ENCODE results near the gene FLRT3. TPM values are rescaled to one million over a fixed set of nuclear protein-coding genes. Genes with fewer than 3 reads are reported as not detected.

FLRT3 gene
- total RNA-seq, 1 experiment from 2014 or later = 2.1 TPM

DNA sequence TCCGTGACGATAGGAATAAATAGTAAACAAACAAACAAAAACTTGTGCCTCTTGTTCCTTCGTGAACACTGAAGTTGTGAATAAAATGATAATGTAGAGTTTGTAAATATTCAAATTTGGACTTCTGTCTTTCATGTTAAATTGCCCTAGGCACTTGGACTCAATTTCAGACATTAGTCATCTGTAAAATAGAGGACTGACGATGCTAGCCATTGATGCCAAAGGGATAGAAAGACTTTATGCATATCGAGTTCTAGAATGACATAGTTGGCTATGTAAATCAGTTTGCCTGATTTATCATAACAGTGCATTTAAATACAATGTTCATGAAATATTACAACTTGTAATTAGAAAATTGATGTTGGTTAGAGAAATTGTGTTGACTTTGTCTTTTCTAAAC is 45.9 kb upstream of the FLRT3 start:
- Histone ChIP-seq H3K9ac (ENCODE audit: extremely low read depth, insufficient read length, low read length) (no peak overlapping the region), H2AK5ac (ENCODE audit: insufficient read length, low read length) (no peak overlapping the region), H3K23ac (ENCODE audit: insufficient read length, low read depth, low read length) (no peak overlapping the region), H3T11ph (ENCODE audit: low read length) (no peak overlapping the region), H3K23me2 (ENCODE audit: insufficient read length, low read depth, low read length, poor library complexity, severe bottlenecking) (no peaks in the 10 kb centered on the region), H4K91ac (ENCODE audit: insufficient read length, low read depth, low read length) (no peak overlapping the region), H3K79me1 (ENCODE audit: insufficient read depth, low read depth, low read length, poor library complexity, severe bottlenecking) (no peaks in the 10 kb centered on the region), H3K9me3 (ENCODE audit: control insufficient read depth, low read depth, low read length) (no peaks in the 10 kb centered on the region), H4K5ac (ENCODE audit: insufficient read length, low read depth, low read length) (no peak overlapping the region), H2AFZ (ENCODE audit: low read length) (no peak overlapping the region), H3K18ac (ENCODE audit: insufficient read length, low read depth, low read length) (no peak overlapping the region), H2BK12ac (ENCODE audit: insufficient read length, low read depth, low read length) (no peak overlapping the region), H2BK5ac (ENCODE audit: insufficient read length, low read length) (no peak overlapping the region), H4K8ac (replicated peaks; ENCODE audit: insufficient read length, low read depth, low read length) (no peak overlapping the region), H4K20me1 (ENCODE audit: control insufficient read depth, insufficient read depth, insufficient read length) (no peaks in the 10 kb centered on the region), H2BK15ac (ENCODE audit: low read depth, low read length) (no peak overlapping the region), H3K4ac (ENCODE audit: low read depth, low read length) (no peak overlapping the region), H3K56ac (ENCODE audit: insufficient read length, low read depth, low read length) (no peak overlapping the region), H3K27ac (ENCODE audit: insufficient read length, low read depth, low read length) (no peak overlapping the region), H2BK120ac (ENCODE audit: low read depth, low read length, poor library complexity, severe bottlenecking) (no peak overlapping the region), H3K4me1 (ENCODE audit: insufficient read depth, low read length) (no peaks in the 10 kb centered on the region), H3K14ac (ENCODE audit: insufficient read depth, low read length) (no peak overlapping the region), H3K79me2 (ENCODE audit: insufficient read depth, low read length) (no peaks in the 10 kb centered on the region), H3K27me3 (ENCODE audit: insufficient read depth, low read length) (no peaks in the 10 kb centered on the region), H2BK20ac (ENCODE audit: low read depth, low read length, poor library complexity, severe bottlenecking) (no peak overlapping the region), H3K4me2 (ENCODE audit: insufficient read depth, insufficient read length, low read length) (no peak overlapping the region)
- H3K4me3 Mint-ChIP-seq = no peak overlapping the region
- WGBS (ENCODE audit: extremely low coverage, insufficient read length, low lambda C conversion rate) = no CpG with 5 or more reads among the region's 5 CpGs
- peaks cover 0 to 3% (median 0%) of the 10 kb centered on the region in 3 experiments; a peak in 1 of 7 replicates for H3K36me3 Mint-ChIP-seq (ENCODE audit: insufficient read depth in 1 of 3, low read depth in 3 of 3)
- TF ChIP-seq CTCF (conservative IDR thresholded peaks at IDR 0.05) = no peak
- no peak overlapping the region for H3K27ac Mint-ChIP-seq
- peaks cover 2 to 3% of the 10 kb centered on the region in 2 experiments; a peak in 2 of 5 replicates for H3K9me3 Mint-ChIP-seq
- no peak for DNase-seq
- H3K4me1 Mint-ChIP-seq = peaks cover 4 to 7% of the 10 kb centered on the region in 2 experiments; a peak in 2 of 4 replicates
- no peaks in the 10 kb centered on the region for H3K27me3 Mint-ChIP-seq (ENCODE audit: low read depth)
